ENCODE results near the gene HACL1.

DNA sequence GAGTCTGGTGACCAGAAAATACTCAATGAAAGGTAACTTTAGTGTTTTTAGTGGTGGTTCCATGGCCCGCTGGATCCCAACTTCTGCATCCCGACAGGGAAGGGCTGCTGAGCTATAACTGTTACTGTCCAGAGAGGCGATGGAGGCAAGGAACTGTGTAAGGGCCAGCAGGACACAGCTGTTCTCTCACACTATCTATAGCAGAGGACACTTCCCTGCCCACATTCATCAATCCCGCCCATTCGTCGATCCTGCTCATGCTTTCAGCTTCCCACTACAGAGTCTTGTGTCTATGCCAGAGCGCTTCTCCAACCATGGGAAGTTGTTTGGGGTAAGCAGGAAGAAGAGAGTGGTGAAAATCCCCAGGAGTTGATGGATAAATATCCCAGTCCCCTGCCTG, 88.3 kb downstream of the HACL1 start:
- TF ChIP-seq POLR2A (IDR thresholded peaks at IDR 0.05; ENCODE audit: low read depth, low read length) (no peak), TAF1 (IDR thresholded peaks at IDR 0.05; ENCODE audit: borderline replicate concordance, low read depth, low read length) (no peak)

All from GM12892 (cell line).